K562 (cell line): ENCODE results near the gene PRCC. TPM values are rescaled to one million over a fixed set of nuclear protein-coding genes. Genes with fewer than 3 reads are reported as not detected.
A peak's percentile ranks its signal among the peaks of the same experiment; 100 is the strongest.

Experiments
- ATAC-seq: fragments of 200-7000 bp; cut with Tn5 transposase; 3 replicates; pipeline ENCODE4 v1.9.1; 2020; ENCODE audit warnings: moderate library complexity
- BruUV-seq: library from RNA; stranded (reverse); fragments of 400-500 nt; replicated peaks from 2 replicates; lab custom pipeline; 2021; lab: Mats Ljungman, UMichigan
- CTCF ChIA-PET: fragments of 300-600 bp; formaldehyde crosslinking; extraction: SDS; loops from one replicate; lab custom pipeline; 2021; ENCODE audit warnings: low intra/inter-chr PET ratio; lab: Yijun Ruan, JAX
- POLR2A ChIA-PET: fragments of 300-600, 350-650 bp; sonication (Branson Sonifier 250); formaldehyde crosslinking; extraction: SDS; loops from one replicate; lab custom pipeline; 2021; ENCODE audit warnings: antibody characterized with exemption, inconsistent platforms; lab: Yijun Ruan, JAX
- DNase-seq, 4 experiments: peaks; one replicate each; pipeline versions ENCODE4 v3.0.0 to v3.0.0-alpha.2; 2011 to 2018; ENCODE audit warnings: low spot score in 3 of 4, mixed read lengths in 3 of 4; ENCODE audit errors: extremely low read depth in 1 of 4
- FAIRE-seq: peaks from 2 replicates; lab custom pipeline; 2011; peaks lifted over from hg19 to GRCh38; lab: Jason Lieb, UNC
- H2AFZ ChIP-seq: 2 replicates; pipeline ENCODE4 v1.6.0; 2011; ENCODE audit warnings: low read depth, low read length, control low read depth, inconsistent platforms
- H3K27ac ChIP-seq: fragments of 200-600 bp; 3 replicates; pipeline ENCODE4 v1.8.0; 2011; ENCODE audit warnings: low read depth, mild to moderate bottlenecking, control low read depth, inconsistent platforms, low read length, moderate library complexity, mixed read lengths; ENCODE audit errors: extremely low read depth
- H3K27me3 ChIP-seq, 2 experiments: fragments of 300-600 bp in 1 of 2; 2 replicates in 1 of 2; 3 replicates in 1 of 2; pipeline versions ENCODE4 v1.6.0 to v1.8.0; 2011; ENCODE audit warnings: inconsistent platforms in 2 of 2, low read length in 2 of 2, mild to moderate bottlenecking in 1 of 2, mixed read lengths in 1 of 2, moderate library complexity in 1 of 2; ENCODE audit not compliant: control insufficient read depth in 2 of 2, insufficient read depth in 2 of 2
- H3K36me3 ChIP-seq: fragments of 300-600 bp; 3 replicates; pipeline ENCODE4 v1.8.0; 2011; ENCODE audit warnings: mild to moderate bottlenecking, low read length, inconsistent platforms; ENCODE audit not compliant: control insufficient read depth, insufficient read depth
- H3K4me1 ChIP-seq, 2 experiments: fragments of 200-600 bp in 1 of 2; replicated peaks in 1 of 2; 2 replicates in 1 of 2; 3 replicates in 1 of 2; pipeline versions ENCODE4 v1.5.1 to v1.8.0; 2011; ENCODE audit warnings: inconsistent platforms in 2 of 2, low read length in 2 of 2, mild to moderate bottlenecking in 1 of 2, mixed read lengths in 1 of 2, moderate library complexity in 1 of 2; ENCODE audit not compliant: control insufficient read depth in 2 of 2, insufficient read depth in 2 of 2
- H3K4me2 ChIP-seq: 2 replicates; pipeline ENCODE4 v1.6.1; 2011; ENCODE audit warnings: low read length, control low read depth, inconsistent platforms, mixed read lengths; ENCODE audit not compliant: insufficient read depth
- H3K4me3 ChIP-seq: fragments of 200-600 bp; sonication (generic), shearing (Covaris generic); 2 replicates; pipeline ENCODE4 v1.5.1; 2016; ENCODE audit warnings: control low read depth, inconsistent platforms
- H3K79me2 ChIP-seq: fragments of 200-600 bp; 3 replicates; pipeline ENCODE4 v1.8.0; 2011; ENCODE audit warnings: low read length, inconsistent platforms; ENCODE audit not compliant: control insufficient read depth, insufficient read depth
- H3K9ac ChIP-seq, 2 experiments: 2 replicates each; pipeline versions ENCODE4 v1.6.0 to v1.6.1; 2011; ENCODE audit warnings: low read depth in 2 of 2, low read length in 2 of 2, control low read depth in 1 of 2, inconsistent platforms in 1 of 2, mild to moderate bottlenecking in 1 of 2, mixed read lengths in 1 of 2; ENCODE audit not compliant: insufficient read depth in 1 of 2
- H3K9me1 ChIP-seq: one replicate; pipeline ENCODE4 v1.6.0; 2011; ENCODE audit warnings: inconsistent platforms, mild to moderate bottlenecking, low read length, moderate library complexity; ENCODE audit not compliant: control insufficient read depth, insufficient read depth
- H3K9me3 ChIP-seq: replicated peaks from 2 replicates; pipeline ENCODE4 v1.5.1; 2011; ENCODE audit warnings: low read depth, low read length, inconsistent platforms; ENCODE audit not compliant: control insufficient read depth, insufficient read depth
- H4K20me1 ChIP-seq: replicated peaks from 2 replicates; pipeline ENCODE4 v1.6.1; 2011; ENCODE audit warnings: low read length, inconsistent platforms, mixed read lengths; ENCODE audit not compliant: control insufficient read depth, insufficient read depth
- EWSR1 ChIP-seq: fragments of 450-650 bp; IDR thresholded peaks from 2 replicates; pipeline ENCODE4 v1.6.1; 2018; ENCODE audit warnings: borderline replicate concordance, mild to moderate bottlenecking, low read depth, moderate library complexity; ENCODE audit not compliant: partially characterized antibody
- POLR2AphosphoS5 ChIP-seq: IDR thresholded peaks from 2 replicates; pipeline ENCODE4 v1.6.1; 2011; ENCODE audit warnings: mild to moderate bottlenecking, low read depth, low read length, moderate library complexity; ENCODE audit not compliant: control insufficient read depth, insufficient read depth
- RBM22 ChIP-seq: fragments of 200-400 bp; formaldehyde crosslinking; IDR thresholded peaks from 2 replicates; pipeline ENCODE4 v1.6.1; 2018; ENCODE audit warnings: low read length, low read depth; ENCODE audit not compliant: poor library complexity, severe bottlenecking
- XRCC5 ChIP-seq: fragments of 200-400 bp; formaldehyde crosslinking; IDR thresholded peaks from 2 replicates; pipeline ENCODE4 v1.6.1; 2017; ENCODE audit warnings: low read depth, mild to moderate bottlenecking, low read length
- ZC3H11A ChIP-seq: IDR thresholded peaks from 2 replicates; pipeline ENCODE4 v1.6.1; 2012; ENCODE audit warnings: low read depth, low read length, improper control_type of control experiment
- ZNF316 ChIP-seq: fragments of 450-650 bp; IDR thresholded peaks from 2 replicates; pipeline ENCODE4 v1.6.1; 2016
- WGBS: fragments of 100-300 bp; shearing (Covaris generic); methylation state at CpG from one replicate; pipeline ENCODE4 v1.1.6; 2016; ENCODE audit warnings: low coverage, mixed read lengths; ENCODE audit not compliant: insufficient coverage; ENCODE audit errors: missing lambda C conversion rate; 5-methylcytosine and 5-hydroxymethylcytosine counted together
- in situ Hi-C: fragments of 300-500 bp; cut with MboI; formaldehyde crosslinking; loops from 4 replicates; pipeline ENCODE4 v1.15.0; 2018; ENCODE audit warnings: inconsistent platforms, mixed read lengths
- intact Hi-C: fragments of 100-400 bp; cut with micrococcal nuclease; formaldehyde crosslinking; loops from 2 replicates; pipeline ENCODE4 v1.14.2; 2022
- polyA plus RNA-seq, 8 experiments: library from polyadenylated mRNA; depleted of rRNA in 4 of 8; stranded (reverse) in 5 of 8; unstranded in 3 of 8; fragments of >200 nt; fragmentation: Nextera tagmentation in 2 of 8; fragmentation: Illumina TruSeq in 1 of 8; extraction: Ambion mirVana in 2 of 8; extraction: Trizol in 1 of 8; gene quantifications; 2 replicates each; pipeline versions ENCODE4 v1.2.1 to v1.2.3, GENCODE V29; 2011 to 2014; ENCODE audit warnings: inconsistent platforms in 1 of 8, missing spikeins in 1 of 8
- total RNA-seq, 7 experiments: library from RNA; depleted of rRNA in 6 of 7; stranded (reverse); fragments of >200 nt in 6 of 7; fragmentation: Illumina TruSeq in 2 of 7; extraction: Trizol in 2 of 7; gene quantifications; 2 replicates each; pipeline versions ENCODE4 v1.2.1 to v1.2.3, GENCODE V29; 2011 to 2021; ENCODE audit warnings: low replicate concordance in 1 of 7
- TF ChIP-seq, protein P1 (sequence below), 2 experiments: fragments of 450-650 bp in 1 of 2; IDR thresholded peaks; 2 replicates each; pipeline ENCODE4 v1.6.1; 2011 to 2017; ENCODE audit warnings: low read depth in 2 of 2, antibody characterized with exemption in 1 of 2, borderline replicate concordance in 1 of 2, low read length in 1 of 2, mild to moderate bottlenecking in 1 of 2, mixed read lengths in 1 of 2; ENCODE audit not compliant: control insufficient read depth in 1 of 2
- TF ChIP-seq, protein P2 (sequence below): fragments of 250-450 bp; sonication (Bioruptor Pico); IDR thresholded peaks from 2 replicates; pipeline ENCODE4 v1.4.0; 2020; ENCODE audit warnings: mild to moderate bottlenecking, moderate library complexity

PRCC gene
- total and polyA plus RNA-seq, 9 of the 15 experiments (the other 6 are each of a cell fraction or from before 2014, with no cell fraction given) = 23.9 to 201 (median 41.1) TPM

DNA sequence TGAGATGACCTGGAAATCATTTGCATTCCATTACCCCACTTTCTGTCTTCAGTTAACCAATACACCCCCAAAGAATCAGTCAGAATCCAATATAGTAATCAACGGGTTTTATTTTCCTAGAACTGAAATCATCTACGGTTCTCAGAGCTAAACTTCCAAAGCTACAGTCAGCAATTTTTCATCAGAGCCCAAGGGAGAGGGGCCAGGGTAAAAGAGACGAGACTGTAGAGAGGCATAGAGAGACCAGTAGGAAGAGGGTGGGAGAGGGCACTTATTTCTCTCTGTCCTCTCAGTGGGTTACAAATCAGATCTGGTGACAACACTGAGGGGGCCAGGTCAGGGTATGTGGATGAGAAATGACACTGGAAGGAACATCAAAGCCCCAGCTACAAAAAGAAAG is 25.3 kb upstream of the PRCC start (continued):
- no peak for TF ChIP-seq XRCC5
- TF ChIP-seq ZC3H11A = no peak
- peak; percentile 93 for TF ChIP-seq ZNF316
- TF ChIP-seq EWSR1 = no peak

DNA sequence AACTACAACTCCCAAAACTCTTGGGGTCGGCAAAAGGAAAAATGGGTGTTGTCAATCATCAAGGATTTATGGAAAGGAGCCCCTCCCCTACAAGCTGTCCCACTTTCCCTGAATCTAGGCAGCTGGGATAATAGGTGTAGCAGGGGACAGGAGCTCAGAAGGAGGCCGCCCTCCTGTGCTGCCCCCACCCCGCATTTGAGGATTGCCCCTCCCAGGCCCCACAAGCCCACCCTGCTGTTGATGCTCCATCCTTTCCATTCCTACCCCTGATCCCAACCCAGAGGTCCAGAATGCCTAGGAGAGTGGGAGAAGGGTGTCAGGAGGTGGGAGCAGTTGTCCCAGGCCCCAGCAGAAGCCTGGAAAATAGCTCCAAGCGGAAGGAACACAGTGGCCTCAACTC is 24.5 kb upstream of the PRCC start:
- BruUV-seq = no TSS peak
- TF ChIP-seq, protein P1, sequence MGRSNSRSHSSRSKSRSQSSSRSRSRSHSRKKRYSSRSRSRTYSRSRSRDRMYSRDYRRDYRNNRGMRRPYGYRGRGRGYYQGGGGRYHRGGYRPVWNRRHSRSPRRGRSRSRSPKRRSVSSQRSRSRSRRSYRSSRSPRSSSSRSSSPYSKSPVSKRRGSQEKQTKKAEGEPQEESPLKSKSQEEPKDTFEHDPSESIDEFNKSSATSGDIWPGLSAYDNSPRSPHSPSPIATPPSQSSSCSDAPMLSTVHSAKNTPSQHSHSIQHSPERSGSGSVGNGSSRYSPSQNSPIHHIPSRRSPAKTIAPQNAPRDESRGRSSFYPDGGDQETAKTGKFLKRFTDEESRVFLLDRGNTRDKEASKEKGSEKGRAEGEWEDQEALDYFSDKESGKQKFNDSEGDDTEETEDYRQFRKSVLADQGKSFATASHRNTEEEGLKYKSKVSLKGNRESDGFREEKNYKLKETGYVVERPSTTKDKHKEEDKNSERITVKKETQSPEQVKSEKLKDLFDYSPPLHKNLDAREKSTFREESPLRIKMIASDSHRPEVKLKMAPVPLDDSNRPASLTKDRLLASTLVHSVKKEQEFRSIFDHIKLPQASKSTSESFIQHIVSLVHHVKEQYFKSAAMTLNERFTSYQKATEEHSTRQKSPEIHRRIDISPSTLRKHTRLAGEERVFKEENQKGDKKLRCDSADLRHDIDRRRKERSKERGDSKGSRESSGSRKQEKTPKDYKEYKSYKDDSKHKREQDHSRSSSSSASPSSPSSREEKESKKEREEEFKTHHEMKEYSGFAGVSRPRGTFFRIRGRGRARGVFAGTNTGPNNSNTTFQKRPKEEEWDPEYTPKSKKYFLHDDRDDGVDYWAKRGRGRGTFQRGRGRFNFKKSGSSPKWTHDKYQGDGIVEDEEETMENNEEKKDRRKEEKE (IDR thresholded peaks at IDR 0.05; ENCODE audit: borderline replicate concordance in 1 of 2, control insufficient read depth in 1 of 2, low read depth in 2 of 2, low read length in 1 of 2) = no peak
- TF ChIP-seq POLR2AphosphoS5 (0 out of 2 replicates have a peak, but pooled peaks have one; percentile 36), RBM22 (no peak)
- TF ChIP-seq, protein P2, sequence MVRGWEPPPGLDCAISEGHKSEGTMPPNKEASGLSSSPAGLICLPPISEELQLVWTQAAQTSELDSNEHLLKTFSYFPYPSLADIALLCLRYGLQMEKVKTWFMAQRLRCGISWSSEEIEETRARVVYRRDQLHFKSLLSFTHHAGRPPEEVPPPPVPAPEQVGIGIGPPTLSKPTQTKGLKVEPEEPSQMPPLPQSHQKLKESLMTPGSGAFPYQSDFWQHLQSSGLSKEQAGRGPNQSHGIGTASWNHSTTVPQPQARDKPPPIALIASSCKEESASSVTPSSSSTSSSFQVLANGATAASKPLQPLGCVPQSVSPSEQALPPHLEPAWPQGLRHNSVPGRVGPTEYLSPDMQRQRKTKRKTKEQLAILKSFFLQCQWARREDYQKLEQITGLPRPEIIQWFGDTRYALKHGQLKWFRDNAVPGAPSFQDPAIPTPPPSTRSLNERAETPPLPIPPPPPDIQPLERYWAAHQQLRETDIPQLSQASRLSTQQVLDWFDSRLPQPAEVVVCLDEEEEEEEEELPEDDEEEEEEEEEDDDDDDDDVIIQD = no peak
- peaks cover 20% of the 10 kb centered on the region for H4K20me1 ChIP-seq
- ChIA-PET POLR2A (interaction anchor here (0.5 to 3.1 kb wide), 6 partner anchors 9 to 1207 kb away, joined by 3 to 49 read pairs (median 3); partner anchors contain the start of genes HDGF, ISG20L2 and METTL25B), CTCF (no interaction called here)
- in situ Hi-C loops = loop anchor here (25.0 kb wide), 1 partner anchor 1430 kb away; the partner anchor contains the start of genes FDPS, PKLR and RUSC1
- peaks cover 36 to 44% of the 10 kb centered on the region in 2 experiments for H3K4me1 ChIP-seq
- H3K9me1 ChIP-seq = no peaks in the 10 kb centered on the region
- no peaks in the 10 kb centered on the region for H3K27me3 ChIP-seq
- H3K4me3 ChIP-seq = no peak overlapping the region
- H3K9me3 ChIP-seq = no peaks in the 10 kb centered on the region
- DNase-seq = no peak
- H3K9ac ChIP-seq = no peak overlapping the region; a peak in 1 of 4 replicates
- no peak overlapping the region for H2AFZ ChIP-seq
- peak overlapping the region; percentile 82; the same call in 2 of the 3 replicates for H3K27ac ChIP-seq
- H3K4me2 ChIP-seq = no peak overlapping the region; the same call in 1 of the 2 replicates
- ATAC-seq = no peak
- peaks cover 72% of the 10 kb centered on the region for H3K36me3 ChIP-seq
- FAIRE-seq = no peak
- H3K79me2 ChIP-seq = peaks cover 62% of the 10 kb centered on the region
- WGBS = 89% methylated on average over 4 of the region's 4 CpGs
- intact Hi-C loops = no loop called here
